ENCODE results near the gene CMYA5. TPM values are rescaled to one million over a fixed set of nuclear protein-coding genes. Genes with fewer than 3 reads are reported as not detected.
"Not testable (repeated sequence)": the region's sequence is repeated elsewhere in the genome, so short reads cannot be mapped to it uniquely, and the experiment has no call there.

CMYA5 gene
- 4.5 TPM for total RNA-seq

- no peak for DNase-seq (ENCODE audit: low spot score)
These were observed at the start of gene CMYA5 for GRCh38 chr5:79689541-79690466. CMYA5 (plus strand) TSS chr5:79689836; CDS start chr5:79689908, 72 bp downstream.

GRCh38 chr5:79640571-79641055, 49.0 kb upstream of the CMYA5 start:
- no peak for DNase-seq (ENCODE audit: low spot score)

- no peak for DNase-seq (ENCODE audit: low spot score)
These were observed 48.2 kb upstream of the CMYA5 start for GRCh38 chr5:79641414-79641813.

GRCh38 chr5:79642210-79642609, 47.4 kb upstream of the CMYA5 start:
- no peak for DNase-seq (ENCODE audit: low spot score)

- no peak for DNase-seq (ENCODE audit: low spot score)
These were observed 35.8 kb upstream of the CMYA5 start for GRCh38 chr5:79653843-79654242.

GRCh38 chr5:79663212-79663611, 26.4 kb upstream of the CMYA5 start:
- DNase-seq (ENCODE audit: low spot score), result no peak

GRCh38 chr5:79666758-79667157, 22.9 kb upstream of the CMYA5 start:
- DNase-seq (ENCODE audit: low spot score), result no peak

- no peak for DNase-seq (ENCODE audit: low spot score)
These were observed 17.2 kb upstream of the CMYA5 start for GRCh38 chr5:79672392-79672791.

- DNase-seq (ENCODE audit: low spot score), result not testable (repeated sequence)
These were observed 13.3 kb upstream of the CMYA5 start for GRCh38 chr5:79676354-79676753.

GRCh38 chr5:79682102-79682501, 7.5 kb upstream of the CMYA5 start:
- DNase-seq (ENCODE audit: low spot score), result not testable (repeated sequence)

GRCh38 chr5:79684782-79685181, 4.9 kb upstream of the CMYA5 start:
- DNase-seq (ENCODE audit: low spot score), result no peak

- no peak for DNase-seq (ENCODE audit: low spot score)
These were observed 4.0 kb upstream of the CMYA5 start for GRCh38 chr5:79685627-79686026.

- DNase-seq (ENCODE audit: low spot score), result no peak
These were observed 2.8 kb upstream of the CMYA5 start for GRCh38 chr5:79686799-79687198.

GRCh38 chr5:79687889-79688288, 1.7 kb upstream of the CMYA5 start:
- DNase-seq (ENCODE audit: low spot score), result no peak

- no peak for DNase-seq (ENCODE audit: low spot score)
These were observed 1.4 kb downstream of the CMYA5 start for GRCh38 chr5:79691007-79691406.

GRCh38 chr5:79692596-79692995, 3.0 kb downstream of the CMYA5 start:
- DNase-seq (ENCODE audit: low spot score), result no peak

GRCh38 chr5:79694183-79694582, 4.5 kb downstream of the CMYA5 start:
- no peak for DNase-seq (ENCODE audit: low spot score)

- no peak for DNase-seq (ENCODE audit: low spot score)
These were observed 5.0 kb downstream of the CMYA5 start for GRCh38 chr5:79694652-79695051.

- DNase-seq (ENCODE audit: low spot score), result no peak
These were observed 5.9 kb downstream of the CMYA5 start for GRCh38 chr5:79695526-79695925.

GRCh38 chr5:79697222-79698170, 7.9 kb downstream of the CMYA5 start:
- DNase-seq (ENCODE audit: low spot score), result no peak

GRCh38 chr5:79699763-79700400, 10.2 kb downstream of the CMYA5 start:
- no peak for DNase-seq (ENCODE audit: low spot score)
